Gastrocnemius medialis (tissue), 4 donors: ENCODE measurements around the gene HELB.

ENCODE experiments used
- CTCF ChIP-seq, 5 experiments: fragments of 450-650 bp in 3 of 5; fragments of 200-600 bp in 2 of 5; sonication (generic) in 2 of 5; IDR thresholded peaks in 4 of 5; conservative IDR thresholded peaks in 1 of 5; 1 replicate in 4 of 5; 2 replicates in 1 of 5; pipeline ENCODE4 v1.5.1; 2016 to 2019; ENCODE audit warnings: antibody characterized with exemption in 5 of 5, mild to moderate bottlenecking in 3 of 5, moderate library complexity in 3 of 5
- POLR2A ChIP-seq, 2 donors: fragments of 450-650 bp; IDR thresholded peaks; one replicate each; pipeline ENCODE4 v1.6.1; 2017; ENCODE audit warnings: antibody characterized with exemption in 2 of 2, mild to moderate bottlenecking in 2 of 2, moderate library complexity in 2 of 2

- TF ChIP-seq CTCF (IDR thresholded peaks at IDR 0.05 in 4 of 5, conservative IDR thresholded peaks at IDR 0.05 in 1 of 5) (no peak), POLR2A (IDR thresholded peaks at IDR 0.05) (no peak)
Measured at GRCh38 chr12:66371982-66372381, 69.7 kb downstream of the HELB start.
